Measurements from ENCODE around the gene DDX24. TPM values are rescaled to one million over a fixed set of nuclear protein-coding genes. Genes with fewer than 3 reads are reported as not detected.

The DDX24 gene
- total RNA-seq, 3 donors from 2014 or later: 287 to 321 (median 319) TPM

DNA sequence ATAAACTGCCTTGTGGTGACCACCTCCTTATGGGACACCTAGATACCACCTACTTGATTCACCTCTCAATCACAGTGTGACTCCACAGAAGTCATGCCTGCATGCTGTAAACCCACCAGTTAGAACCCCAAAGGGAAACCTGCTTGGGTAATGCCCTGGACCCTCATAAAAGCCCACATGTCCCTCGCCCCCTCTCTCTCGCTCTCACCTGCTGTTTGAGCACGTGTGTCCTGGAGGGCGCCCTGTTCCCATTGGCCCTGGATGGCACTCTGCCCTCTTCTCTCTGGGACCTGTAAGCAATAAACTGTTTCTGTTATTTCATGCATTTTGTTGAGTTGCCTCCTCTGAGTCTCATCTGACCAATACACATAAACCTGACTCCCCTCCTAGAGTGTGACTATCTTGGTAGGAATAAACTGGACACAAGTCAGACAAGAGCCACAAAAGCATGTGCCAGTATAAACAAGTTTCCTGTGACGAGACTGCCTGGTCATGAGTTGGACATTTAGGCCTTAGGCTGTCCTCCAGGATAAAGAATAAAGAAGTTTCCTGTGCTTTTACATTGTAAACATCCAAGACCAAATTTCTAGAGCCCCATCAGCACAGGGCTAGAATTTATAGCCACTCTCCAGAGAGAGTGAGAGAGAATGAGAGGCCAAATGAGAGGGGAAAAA is 39.8 kb upstream of the DDX24 start:
- Mint-ChIP-seq H3K9me3 (peaks cover 15% of the 10 kb centered on the region), H3K4me3 (no peak overlapping the region), H3K36me3 (ENCODE audit: insufficient read depth) (peaks cover 2% of the 10 kb centered on the region), H3K27me3 (ENCODE audit: low read depth) (peaks cover 16% of the 10 kb centered on the region), H3K4me1 (ENCODE audit: low read depth) (no peaks in the 10 kb centered on the region)
- ATAC-seq (no peak), DNase-seq (no peak)

DNA sequence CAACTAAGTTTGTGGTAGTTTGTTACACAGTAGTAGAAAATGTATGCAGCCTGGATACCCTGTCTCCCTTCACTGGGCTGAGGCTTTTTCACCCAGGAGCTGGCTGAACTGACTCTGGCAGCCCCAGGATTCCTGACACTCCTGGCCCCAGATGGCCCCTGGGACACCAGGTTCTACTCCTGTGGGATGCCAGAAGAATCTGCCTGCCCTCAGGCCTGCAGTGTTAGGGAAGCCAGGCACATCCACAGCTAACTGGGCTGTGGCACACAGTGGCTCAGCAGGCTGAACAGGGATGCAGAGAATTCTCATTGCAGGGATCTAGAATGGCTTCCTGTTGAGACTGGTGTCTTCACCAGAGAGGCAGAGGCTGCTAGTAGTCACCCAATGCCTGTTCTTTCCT is 38.1 kb upstream of the DDX24 start:
- H3K4me1 Mint-ChIP-seq (ENCODE audit: low read depth): no peaks in the 10 kb centered on the region
- H3K36me3 Mint-ChIP-seq (ENCODE audit: insufficient read depth): peaks cover 2% of the 10 kb centered on the region
- peaks cover 15% of the 10 kb centered on the region for H3K9me3 Mint-ChIP-seq

DNA sequence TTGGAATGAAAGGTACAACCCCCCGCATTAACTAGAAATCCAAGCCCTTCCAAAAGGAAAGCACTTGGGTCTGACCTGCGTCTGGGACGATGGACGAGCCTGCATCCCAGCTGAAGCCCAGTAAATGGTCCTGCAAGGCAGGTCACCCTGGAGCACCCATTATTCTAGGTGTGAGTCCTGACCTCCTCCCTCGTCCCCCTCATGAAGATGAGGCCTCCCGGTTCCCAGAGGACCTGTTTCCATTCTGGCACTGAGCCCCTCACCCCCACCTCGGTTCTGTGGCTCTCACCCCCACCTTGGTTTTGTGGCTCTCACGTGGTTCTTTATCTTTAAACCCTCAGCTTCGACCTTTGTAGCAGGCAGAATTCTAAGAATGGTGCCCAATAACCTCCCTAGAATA is 36.9 kb upstream of the DDX24 start:
- Mint-ChIP-seq H3K36me3 (ENCODE audit: insufficient read depth) (peaks cover 2% of the 10 kb centered on the region), H3K4me1 (ENCODE audit: low read depth) (no peaks in the 10 kb centered on the region)

More for the DNA sequence above, 38.1 kb upstream of the DDX24 start:
- ATAC-seq (no peak), DNase-seq (no peak)
- H3K4me3 Mint-ChIP-seq: no peak overlapping the region
- H3K27me3 Mint-ChIP-seq (ENCODE audit: low read depth): peaks cover 27% of the 10 kb centered on the region

DNA sequence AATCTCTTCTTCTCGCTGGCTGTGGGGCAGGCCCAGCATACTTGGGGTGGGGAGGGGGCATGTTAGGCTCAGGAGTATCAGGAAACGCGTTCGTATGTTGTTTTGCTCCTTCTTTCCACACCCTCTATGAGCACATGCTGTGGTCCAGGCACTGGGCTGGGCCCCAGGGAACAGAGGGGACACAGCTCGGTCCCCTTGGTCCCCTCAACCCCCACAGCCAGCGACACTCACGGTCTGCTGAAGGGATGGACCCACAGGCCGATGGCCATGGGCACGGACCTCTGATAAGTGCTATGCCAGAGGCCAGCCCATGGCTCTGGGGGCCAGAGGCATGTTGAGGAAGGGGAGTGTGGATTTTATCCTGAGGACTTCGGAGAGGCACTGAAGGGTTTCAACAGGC is 35.7 kb upstream of the DDX24 start:
- Mint-ChIP-seq H3K27me3 (ENCODE audit: low read depth) (peaks cover 28% of the 10 kb centered on the region), H3K9me3 (peaks cover 15% of the 10 kb centered on the region), H3K36me3 (ENCODE audit: insufficient read depth) (no peaks in the 10 kb centered on the region), H3K4me1 (ENCODE audit: low read depth) (no peaks in the 10 kb centered on the region), H3K4me3 (no peak overlapping the region)
- ATAC-seq: no peak
- DNase-seq: no peak

More for the DNA sequence above, 36.9 kb upstream of the DDX24 start:
- H3K9me3 Mint-ChIP-seq: peaks cover 15% of the 10 kb centered on the region
- DNase-seq (no peak), ATAC-seq (no peak)
- peaks cover 28% of the 10 kb centered on the region for H3K27me3 Mint-ChIP-seq (ENCODE audit: low read depth)
- no peak overlapping the region for H3K4me3 Mint-ChIP-seq

DNA sequence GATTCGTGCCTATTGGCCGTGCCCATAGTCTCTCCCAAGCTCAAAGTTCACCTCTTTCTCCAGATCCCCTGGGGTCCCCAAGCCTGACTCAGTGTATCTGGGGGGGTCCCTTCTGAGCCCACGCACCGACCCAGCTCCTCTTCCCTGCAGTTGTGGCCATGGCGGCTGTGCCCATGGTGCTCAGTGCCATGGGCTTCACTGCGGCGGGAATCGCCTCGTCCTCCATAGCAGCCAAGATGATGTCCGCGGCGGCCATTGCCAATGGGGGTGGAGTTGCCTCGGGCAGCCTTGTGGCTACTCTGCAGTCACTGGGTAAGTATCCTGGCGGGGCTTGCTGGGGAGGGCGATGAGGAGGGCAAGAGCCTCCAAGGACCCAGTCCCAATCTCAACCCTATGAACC is 34.6 kb upstream of the DDX24 start:
- H3K36me3 Mint-ChIP-seq (ENCODE audit: insufficient read depth): no peaks in the 10 kb centered on the region
- H3K4me1 Mint-ChIP-seq (ENCODE audit: low read depth): no peaks in the 10 kb centered on the region
- H3K4me3 Mint-ChIP-seq: no peak overlapping the region
- H3K27me3 Mint-ChIP-seq (ENCODE audit: low read depth): peaks cover 28% of the 10 kb centered on the region
- DNase-seq (no peak), ATAC-seq (no peak)
- peaks cover 9% of the 10 kb centered on the region for H3K9me3 Mint-ChIP-seq

DNA sequence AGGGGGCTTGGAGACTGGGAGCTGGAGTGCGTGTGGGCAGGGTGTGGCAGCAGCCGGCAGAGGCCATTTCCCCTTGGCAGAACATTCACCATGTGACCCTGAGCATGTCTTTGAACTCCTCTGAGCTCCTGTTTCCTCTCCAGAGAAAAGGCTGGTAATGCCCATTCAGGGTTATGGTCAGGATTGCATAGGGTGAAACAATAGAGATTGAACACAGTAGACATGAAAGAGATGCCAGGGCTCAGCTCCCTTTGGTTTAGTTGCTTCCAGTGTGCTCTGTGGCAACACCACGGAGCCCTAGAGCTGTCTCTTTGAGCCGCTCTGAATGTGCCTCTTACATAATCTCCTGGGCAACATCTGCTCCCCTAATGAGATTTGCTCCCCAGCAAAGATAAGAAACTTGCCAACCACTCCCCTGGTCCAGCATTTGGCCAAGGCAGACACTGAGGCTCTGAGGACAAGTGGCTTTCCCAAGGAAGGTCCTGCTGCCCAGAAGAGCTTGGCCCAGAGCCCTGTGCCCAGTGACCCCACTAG is 34.1 kb upstream of the DDX24 start:
- DNase-seq: no peak
- H3K27me3 Mint-ChIP-seq (ENCODE audit: low read depth): peaks cover 28% of the 10 kb centered on the region
- H3K36me3 Mint-ChIP-seq (ENCODE audit: insufficient read depth): no peaks in the 10 kb centered on the region
- ATAC-seq: no peak
- H3K4me3 Mint-ChIP-seq: no peak overlapping the region
- H3K4me1 Mint-ChIP-seq (ENCODE audit: low read depth): no peaks in the 10 kb centered on the region
- H3K9me3 Mint-ChIP-seq: peaks cover 7% of the 10 kb centered on the region

DNA sequence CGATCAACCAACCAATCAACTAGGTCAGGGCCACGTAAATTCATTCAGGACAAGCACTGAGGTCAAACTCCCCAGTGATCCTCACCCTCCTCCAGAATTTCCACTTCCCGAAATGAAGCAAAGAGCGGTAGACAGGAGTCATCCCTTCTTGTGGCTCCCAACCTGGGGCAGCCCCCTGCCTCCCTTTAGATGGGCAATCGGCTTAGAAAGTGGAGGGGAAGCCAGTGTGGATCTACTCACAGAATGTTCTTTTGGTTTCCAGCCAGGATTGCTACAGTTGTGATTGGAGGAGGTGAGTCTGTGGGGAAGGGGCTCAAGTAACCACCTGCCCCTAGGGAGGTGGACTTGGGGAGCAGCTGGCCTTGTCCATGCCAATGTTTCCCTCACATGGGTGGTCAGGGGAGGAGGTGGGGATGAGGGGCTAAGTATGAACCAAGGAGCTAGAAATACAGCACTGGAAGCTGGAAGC is 33.6 kb upstream of the DDX24 start:
- no peaks in the 10 kb centered on the region for H3K36me3 Mint-ChIP-seq (ENCODE audit: insufficient read depth)
- peaks cover 28% of the 10 kb centered on the region for H3K27me3 Mint-ChIP-seq (ENCODE audit: low read depth)
- H3K4me3 Mint-ChIP-seq: no peak overlapping the region
- no peak for ATAC-seq
- no peaks in the 10 kb centered on the region for H3K4me1 Mint-ChIP-seq (ENCODE audit: low read depth)
- no peak for DNase-seq
- H3K9me3 Mint-ChIP-seq: peaks cover 3% of the 10 kb centered on the region

DNA sequence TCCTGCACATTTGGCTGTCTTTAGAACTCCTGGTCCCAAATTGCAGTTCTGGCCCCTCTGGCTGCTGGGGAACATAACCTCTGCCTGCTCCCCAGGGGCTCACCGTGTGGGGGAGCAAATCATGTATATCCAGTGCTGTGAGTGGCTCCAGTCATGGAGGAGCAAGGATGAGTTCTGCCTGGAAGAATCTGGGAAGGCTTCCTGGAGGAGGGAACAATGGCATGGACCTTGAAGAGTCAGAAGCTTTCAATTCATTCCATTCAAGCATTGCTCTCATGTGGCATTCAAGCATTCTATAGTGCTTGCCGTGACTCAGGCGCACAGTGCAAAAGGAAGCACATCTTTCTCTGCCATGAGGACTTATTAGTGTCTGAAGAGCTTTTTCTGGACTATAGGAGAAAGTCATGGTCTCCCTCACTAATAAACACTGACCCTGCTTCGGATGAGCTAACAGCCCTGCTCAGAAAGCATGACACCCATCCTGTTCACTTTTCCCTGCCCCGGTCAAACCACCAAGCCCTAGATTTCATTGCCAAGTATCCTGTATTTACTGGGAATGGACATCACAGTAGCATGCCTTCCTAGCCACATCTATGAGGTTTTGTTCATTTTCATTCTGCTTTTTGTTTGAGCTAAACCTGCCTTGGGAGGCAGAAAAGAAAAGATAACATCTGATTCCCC is 33.0 kb upstream of the DDX24 start:
- H3K36me3 Mint-ChIP-seq (ENCODE audit: insufficient read depth): no peaks in the 10 kb centered on the region
- DNase-seq: no peak
- ATAC-seq: no peak

DNA sequence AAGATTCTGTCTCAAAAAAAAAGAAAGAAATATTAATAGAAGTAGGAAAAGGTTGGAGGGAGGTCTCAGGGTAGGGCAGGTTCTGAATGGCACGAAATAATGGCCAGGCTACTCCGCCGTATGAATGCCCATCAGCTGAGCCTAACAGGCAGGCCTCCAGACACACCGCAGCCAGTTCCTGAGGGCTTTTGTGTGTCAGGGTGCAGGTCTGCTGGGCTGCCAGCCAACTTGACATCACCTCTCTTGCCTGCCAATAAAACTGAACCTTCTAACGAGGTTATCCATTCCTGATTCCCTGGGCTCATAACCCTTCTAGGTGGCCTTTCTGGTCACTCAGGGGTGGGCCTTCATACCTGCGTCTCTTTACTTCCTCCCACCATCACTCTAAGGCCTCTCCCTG is 32.5 kb upstream of the DDX24 start:
- no peak for ATAC-seq
- DNase-seq: no peak
- no peaks in the 10 kb centered on the region for H3K36me3 Mint-ChIP-seq (ENCODE audit: insufficient read depth)
- H3K27me3 Mint-ChIP-seq (ENCODE audit: low read depth): peaks cover 28% of the 10 kb centered on the region
- H3K4me1 Mint-ChIP-seq (ENCODE audit: low read depth): no peaks in the 10 kb centered on the region
- no peak overlapping the region for H3K4me3 Mint-ChIP-seq
- H3K9me3 Mint-ChIP-seq: no peaks in the 10 kb centered on the region

More for the DNA sequence above, 33.0 kb upstream of the DDX24 start:
- Mint-ChIP-seq H3K27me3 (ENCODE audit: low read depth) (peaks cover 28% of the 10 kb centered on the region), H3K4me1 (ENCODE audit: low read depth) (no peaks in the 10 kb centered on the region), H3K4me3 (no peak overlapping the region), H3K9me3 (no peaks in the 10 kb centered on the region)

DNA sequence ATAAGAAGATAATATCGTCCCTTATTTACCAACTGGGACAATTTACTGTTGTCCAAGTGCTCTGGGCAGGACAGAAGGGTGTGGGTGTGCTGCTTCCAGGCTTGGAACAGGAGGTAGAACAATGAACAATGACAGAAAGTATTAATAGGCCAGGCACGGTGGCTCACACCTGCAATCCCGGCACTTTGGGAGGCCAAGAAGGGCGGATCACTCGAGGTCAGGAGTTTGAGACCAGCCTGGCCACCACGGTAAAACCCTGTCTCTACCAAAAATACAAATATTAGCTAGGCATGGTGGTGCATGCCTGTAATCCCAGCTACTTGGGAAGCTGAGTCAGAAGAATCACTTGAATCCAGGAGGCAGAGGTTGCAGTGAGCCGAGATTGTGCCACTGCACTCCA is 32.1 kb upstream of the DDX24 start:
- ATAC-seq: no peak
- Mint-ChIP-seq H3K9me3 (no peaks in the 10 kb centered on the region), H3K27me3 (ENCODE audit: low read depth) (peaks cover 26% of the 10 kb centered on the region), H3K36me3 (ENCODE audit: insufficient read depth) (no peaks in the 10 kb centered on the region), H3K4me1 (ENCODE audit: low read depth) (no peaks in the 10 kb centered on the region), H3K4me3 (no peak overlapping the region)
- no peak for DNase-seq

DNA sequence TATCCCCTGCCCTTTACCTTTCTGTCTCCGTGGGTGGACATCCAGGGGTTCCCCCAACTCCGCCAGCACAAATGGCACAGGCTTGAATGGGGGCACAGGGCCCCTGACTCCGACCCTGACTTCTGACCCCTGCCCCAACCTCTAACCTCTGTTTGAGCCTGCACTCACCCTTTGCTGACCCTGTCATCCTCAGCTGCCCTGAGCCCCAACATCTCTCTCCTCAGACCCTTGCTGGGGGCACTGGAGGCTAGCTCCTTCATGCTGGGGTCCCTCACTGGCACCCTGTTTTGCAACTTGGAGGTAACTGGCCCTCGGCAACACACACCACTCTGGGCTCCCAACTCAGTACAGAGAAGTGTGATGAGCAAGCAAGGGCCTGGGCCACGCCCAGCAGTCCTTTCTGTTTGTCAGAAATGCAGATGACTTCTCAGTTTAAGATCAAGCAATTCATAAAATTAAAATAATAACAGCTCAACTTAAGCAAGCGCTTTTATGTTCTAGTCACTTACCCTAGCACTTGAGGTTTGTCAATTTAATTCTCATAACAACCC is 31.6 kb upstream of the DDX24 start:
- no peaks in the 10 kb centered on the region for H3K36me3 Mint-ChIP-seq (ENCODE audit: insufficient read depth)
- ATAC-seq: no peak
- DNase-seq: no peak
- no peaks in the 10 kb centered on the region for H3K4me1 Mint-ChIP-seq (ENCODE audit: low read depth)
- H3K27me3 Mint-ChIP-seq (ENCODE audit: low read depth): peaks cover 26% of the 10 kb centered on the region
- H3K4me3 Mint-ChIP-seq: peak overlapping the region; percentile 5
- H3K9me3 Mint-ChIP-seq: no peaks in the 10 kb centered on the region

DNA sequence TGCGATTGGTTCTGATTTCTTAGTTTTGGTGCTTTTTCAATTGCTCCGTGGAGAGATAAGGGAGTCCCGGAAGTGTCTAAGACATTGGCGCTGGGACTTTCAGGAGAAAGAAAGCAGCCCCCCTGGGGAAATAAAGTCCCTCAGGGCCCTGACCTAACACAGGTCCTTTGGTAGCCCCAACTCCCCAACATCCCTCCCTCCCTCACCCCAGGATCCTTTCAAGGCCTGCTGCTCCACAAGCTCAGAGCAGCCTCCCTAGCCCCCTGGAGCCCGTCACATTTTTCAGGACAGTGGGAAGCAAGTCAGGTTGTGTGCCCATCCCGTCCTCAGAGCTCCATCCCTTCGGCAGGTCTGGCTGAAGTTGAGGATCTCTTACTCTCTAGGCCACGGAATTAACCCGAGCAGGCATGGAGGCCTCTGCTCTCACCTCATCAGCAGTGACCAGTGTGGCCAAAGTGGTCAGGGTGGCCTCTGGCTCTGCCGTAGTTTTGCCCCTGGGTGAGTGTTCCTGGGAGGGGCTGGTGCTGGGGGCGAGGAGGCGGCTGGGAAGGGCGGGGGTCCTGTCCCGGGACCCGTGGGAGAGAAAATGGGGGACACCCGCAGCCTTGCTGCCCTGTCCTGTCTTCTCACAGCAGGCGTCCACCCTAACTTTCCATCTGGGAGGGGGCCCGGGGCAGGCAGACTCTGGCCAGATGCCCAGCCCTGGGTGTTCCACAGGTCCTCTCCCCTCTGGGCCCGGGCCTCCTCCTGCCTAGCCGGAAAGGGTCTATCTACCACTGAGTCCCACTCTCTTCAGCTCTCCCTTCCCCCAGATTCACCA is 30.5 kb upstream of the DDX24 start:
- peaks cover 17% of the 10 kb centered on the region for H3K27me3 Mint-ChIP-seq (ENCODE audit: low read depth)
- no peaks in the 10 kb centered on the region for H3K9me3 Mint-ChIP-seq
- no peak for DNase-seq
- no peak for ATAC-seq
- no peaks in the 10 kb centered on the region for H3K36me3 Mint-ChIP-seq (ENCODE audit: insufficient read depth)
- no peak overlapping the region for H3K4me3 Mint-ChIP-seq
- H3K4me1 Mint-ChIP-seq (ENCODE audit: low read depth): no peaks in the 10 kb centered on the region

DNA sequence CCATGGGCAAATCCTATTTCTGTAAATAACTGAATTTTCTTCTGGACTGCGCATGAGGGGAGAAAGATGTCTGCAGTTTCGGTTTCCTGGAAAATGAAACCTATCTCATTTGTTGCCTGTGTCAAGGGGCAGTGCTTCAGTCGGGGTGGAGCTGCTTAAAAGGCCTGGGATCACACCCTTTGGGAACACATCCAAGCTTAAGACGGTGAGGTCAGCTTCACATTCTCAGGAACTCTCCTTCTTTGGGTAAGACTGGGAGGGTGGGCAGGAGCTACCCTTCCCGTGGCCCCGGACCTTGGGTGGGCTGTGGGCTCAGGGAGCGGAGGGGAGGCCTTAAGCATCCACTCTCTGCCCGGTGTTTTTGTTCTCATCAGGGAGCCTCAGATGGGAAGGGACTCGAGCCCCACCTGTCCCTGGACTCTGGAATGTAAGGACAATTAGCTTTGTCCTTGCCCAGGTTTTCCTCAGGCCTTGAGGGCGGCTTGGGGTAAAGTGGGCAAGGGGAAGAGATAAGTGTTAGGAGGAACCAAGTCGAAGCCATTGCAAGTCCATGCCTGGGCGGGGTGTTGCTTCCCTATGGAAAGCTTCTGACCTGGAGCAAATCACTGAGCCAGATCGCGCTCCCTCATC is 29.7 kb upstream of the DDX24 start, which contains the start of gene IFI27:
Gene IFI27, plus strand, starts transcription at position 185 of the 630 bp plus-strand sequence.
- DNase-seq (no peak), ATAC-seq (no peak)
- no peak within 1 kb of the TSS for H3K4me3 Mint-ChIP-seq
- H3K9me3 Mint-ChIP-seq: no peaks in the 10 kb centered on the region
- peaks cover 10% of the 10 kb centered on the region for H3K27me3 Mint-ChIP-seq (ENCODE audit: low read depth)
- no peaks in the 10 kb centered on the region for H3K4me1 Mint-ChIP-seq (ENCODE audit: low read depth)
- no peaks in the 10 kb centered on the region for H3K36me3 Mint-ChIP-seq (ENCODE audit: insufficient read depth)

DNA sequence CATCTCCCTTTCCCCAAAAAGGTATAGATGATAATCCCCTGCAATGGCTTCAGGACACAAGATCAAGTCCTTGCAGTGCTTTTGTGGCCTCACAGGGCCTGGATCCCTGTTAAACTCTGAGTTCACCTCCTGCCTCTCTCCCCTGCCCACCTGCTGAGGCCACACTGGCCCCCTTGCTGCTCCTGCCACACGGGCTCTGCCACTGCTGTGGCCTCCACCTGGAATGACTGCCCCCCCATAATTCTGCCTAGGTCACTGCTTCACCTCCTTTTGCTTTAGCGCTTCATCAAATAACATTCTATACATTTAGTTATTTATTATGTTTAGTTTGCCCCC is 28.9 kb upstream of the DDX24 start:
- peaks cover 6% of the 10 kb centered on the region for H3K27me3 Mint-ChIP-seq (ENCODE audit: low read depth)

More for the DNA sequence above, 28.9 kb upstream of the DDX24 start:
- no peak overlapping the region for H3K4me3 Mint-ChIP-seq
- DNase-seq: no peak
- no peaks in the 10 kb centered on the region for H3K9me3 Mint-ChIP-seq
- no peaks in the 10 kb centered on the region for H3K36me3 Mint-ChIP-seq (ENCODE audit: insufficient read depth)
- H3K4me1 Mint-ChIP-seq (ENCODE audit: low read depth): no peaks in the 10 kb centered on the region
- ATAC-seq: no peak
